ENCODE results near the gene ERP44. TPM values are rescaled to one million over a fixed set of nuclear protein-coding genes. Genes with fewer than 3 reads are reported as not detected.
"Not testable (repeated sequence)": the region's sequence is repeated elsewhere in the genome, so short reads cannot be mapped to it uniquely, and the experiment has no call there.

ERP44 gene
- total and polyA plus RNA-seq, 8 donors = 1.2 to 32.9 (median 12.0) TPM

DNA sequence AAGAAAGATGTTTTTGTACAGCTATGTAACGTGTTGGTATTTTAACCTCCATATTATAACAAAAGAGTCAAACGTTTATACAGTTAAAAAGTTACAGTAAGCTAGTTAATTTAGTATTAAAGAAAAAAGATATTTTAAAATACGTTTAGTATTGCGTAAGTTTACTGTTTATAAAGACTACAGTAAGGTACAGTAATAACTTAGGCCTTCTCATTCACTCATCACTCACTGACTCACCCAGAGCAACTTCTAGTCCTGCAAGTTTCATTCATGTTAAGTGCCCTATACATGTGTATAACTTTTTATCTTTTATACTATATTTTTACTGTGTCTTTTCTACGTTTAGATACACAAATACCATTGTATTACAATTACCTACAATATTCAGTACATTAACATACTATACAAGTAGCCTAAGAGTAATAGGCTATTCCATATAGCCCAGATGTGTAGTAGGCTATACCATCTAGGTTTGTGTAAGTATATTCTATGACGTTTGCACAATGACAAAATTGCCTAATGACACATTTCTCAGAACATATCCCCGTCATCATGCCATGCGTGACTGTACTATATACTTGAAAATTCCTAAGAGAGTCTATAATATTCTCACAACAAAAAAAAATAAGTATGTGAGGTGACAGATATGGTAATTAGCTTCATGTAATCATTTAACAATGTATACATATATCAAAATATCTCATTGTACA, 33.8 kb downstream of the ERP44 start:
- DNase-seq = no peak
- no peaks in the 10 kb centered on the region for H3K27me3 ChIP-seq
- intact Hi-C loops (cut with DNase I; ENCODE audit: low total_unique reads) = no loop called here
- H3K36me3 ChIP-seq = no peaks in the 10 kb centered on the region
- 72 to 80% (median 73%) methylated on average over 8 of the region's 8 CpGs for WGBS, 5 donors
- H3K9me3 ChIP-seq = no peaks in the 10 kb centered on the region
- peaks cover 8 to 47% (median 26%) of the 10 kb centered on the region in 4 donors for H3K4me1 ChIP-seq
- no peak overlapping the region for H3K27ac ChIP-seq
- no peak for TF ChIP-seq EP300 (IDR thresholded peaks at IDR 0.05)
- no peak overlapping the region for H3K4me3 ChIP-seq

DNA sequence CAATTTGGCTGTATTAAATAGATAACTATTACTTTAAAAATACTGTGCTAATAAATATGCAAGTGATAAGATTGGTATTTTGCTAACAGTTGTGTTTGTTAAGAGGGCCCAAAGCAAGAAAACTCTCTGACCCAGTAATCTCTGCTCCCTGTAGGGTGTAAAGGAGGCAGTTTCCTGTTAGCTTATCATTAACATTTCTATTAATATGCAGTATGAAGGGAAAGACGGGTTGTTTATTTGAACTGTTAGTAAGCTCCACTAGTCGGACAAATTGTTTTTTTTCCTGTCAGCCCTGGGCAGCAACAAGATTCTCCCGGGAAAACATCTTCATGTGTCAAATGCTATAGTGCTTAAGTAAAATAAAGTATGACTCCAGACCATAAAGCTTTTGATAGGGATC, 35.6 kb downstream of the ERP44 start:
- peak in 1 of 2 donors; percentile 57 for DNase-seq
- no peaks in the 10 kb centered on the region for H3K27me3 ChIP-seq
- no peaks in the 10 kb centered on the region for H3K9me3 ChIP-seq
- no peak overlapping the region for H3K27ac ChIP-seq
- peak in 1 of 3 donors; percentile 17 for TF ChIP-seq POLR2AphosphoS5 (IDR thresholded peaks at IDR 0.05)
- TF ChIP-seq POLR2A (IDR thresholded peaks at IDR 0.05) = no peak
- peaks cover 0 to 14% (median 11%) of the 10 kb centered on the region in 4 donors for H3K36me3 ChIP-seq
- intact Hi-C loops (cut with DNase I; ENCODE audit: low total_unique reads) = no loop called here
- H3K4me3 ChIP-seq = no peak overlapping the region
- 12 to 29% (median 23%) methylated on average over 3 of the region's 3 CpGs for WGBS, 5 donors
- H3K4me1 ChIP-seq = peaks cover 11 to 50% (median 26%) of the 10 kb centered on the region in 4 donors

DNA sequence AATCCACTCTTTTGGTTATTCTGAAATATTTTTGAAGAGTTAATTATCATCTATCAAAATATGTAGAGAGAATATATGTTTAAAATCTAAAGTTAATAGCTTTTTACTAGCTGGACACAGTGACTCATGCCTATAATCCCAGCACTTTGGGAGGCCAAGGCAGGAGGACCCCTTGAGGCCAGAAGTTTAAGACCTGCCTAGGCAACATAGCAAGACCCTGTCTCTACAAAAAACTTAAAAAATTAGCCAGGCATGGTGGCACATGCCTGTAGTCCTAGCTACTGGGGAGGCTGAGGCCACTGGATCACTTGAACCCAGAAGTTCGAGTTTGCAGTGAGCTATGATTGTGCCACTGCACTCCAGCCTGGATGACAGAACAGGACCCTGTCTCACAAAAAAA, 36.1 kb downstream of the ERP44 start:
- H3K9me3 ChIP-seq; H3K27ac ChIP-seq; H3K27me3 ChIP-seq; DNase-seq; intact Hi-C loops (cut with DNase I; ENCODE audit: low total_unique reads); H3K4me3 ChIP-seq: not testable (repeated sequence)
- Histone ChIP-seq H3K4me1 (peaks cover 11 to 55% (median 26%) of the 10 kb centered on the region in 4 donors), H3K36me3 (peaks cover 0 to 18% (median 16%) of the 10 kb centered on the region in 4 donors)
- WGBS, 5 donors = 51 to 63% (median 56%) methylated on average over 1 of the region's 1 CpG

DNA sequence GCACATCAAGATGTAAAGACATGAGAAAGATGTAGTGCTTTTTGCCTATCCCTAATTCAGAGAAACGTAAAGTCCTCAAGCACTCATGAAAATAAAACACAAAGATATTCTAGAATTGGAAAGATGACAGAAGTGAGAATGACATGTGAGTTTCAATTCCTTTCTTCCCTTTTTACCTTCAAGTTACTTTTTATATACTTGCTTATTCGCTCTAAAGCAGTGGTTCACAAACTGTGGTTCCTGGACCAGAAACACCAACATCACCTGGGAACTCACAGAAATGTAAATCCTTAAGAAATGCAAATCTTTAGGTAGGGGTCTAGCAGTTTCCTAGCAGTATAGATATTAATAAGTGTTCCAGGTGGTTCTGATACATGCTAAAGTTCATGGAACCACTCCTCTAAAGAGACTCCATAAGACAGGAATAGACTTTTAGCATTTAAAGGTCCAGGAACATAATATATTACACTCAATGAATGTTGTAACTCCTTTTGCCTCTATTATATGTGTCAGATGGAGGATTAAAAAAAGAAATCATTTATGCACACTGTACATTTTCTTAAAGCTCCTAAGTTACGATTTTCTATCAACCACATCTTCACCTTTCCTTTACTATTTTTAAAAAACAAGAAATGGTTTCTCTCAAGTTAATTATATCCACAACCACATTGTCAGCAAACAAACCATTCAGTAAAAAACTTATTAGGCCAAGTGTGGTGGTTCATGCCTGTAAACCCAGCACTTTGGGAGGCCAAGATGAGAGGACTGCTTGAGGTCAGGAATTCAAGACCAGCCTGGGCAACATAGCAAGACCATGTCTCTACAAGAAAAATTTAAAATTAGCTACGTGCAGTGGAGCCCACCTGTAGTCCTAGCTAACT, 39.9 kb downstream of the ERP44 start:
- H3K27me3 ChIP-seq = no peaks in the 10 kb centered on the region
- H3K9me3 ChIP-seq = no peaks in the 10 kb centered on the region
- no peak for DNase-seq
- H3K4me3 ChIP-seq = no peak overlapping the region
- intact Hi-C loops (cut with DNase I; ENCODE audit: low total_unique reads) = no loop called here
- peaks cover 0 to 32% (median 24%) of the 10 kb centered on the region in 4 donors for H3K36me3 ChIP-seq
- no peak for TF ChIP-seq POLR2AphosphoS5 (IDR thresholded peaks at IDR 0.05)
- TF ChIP-seq, protein P1, sequence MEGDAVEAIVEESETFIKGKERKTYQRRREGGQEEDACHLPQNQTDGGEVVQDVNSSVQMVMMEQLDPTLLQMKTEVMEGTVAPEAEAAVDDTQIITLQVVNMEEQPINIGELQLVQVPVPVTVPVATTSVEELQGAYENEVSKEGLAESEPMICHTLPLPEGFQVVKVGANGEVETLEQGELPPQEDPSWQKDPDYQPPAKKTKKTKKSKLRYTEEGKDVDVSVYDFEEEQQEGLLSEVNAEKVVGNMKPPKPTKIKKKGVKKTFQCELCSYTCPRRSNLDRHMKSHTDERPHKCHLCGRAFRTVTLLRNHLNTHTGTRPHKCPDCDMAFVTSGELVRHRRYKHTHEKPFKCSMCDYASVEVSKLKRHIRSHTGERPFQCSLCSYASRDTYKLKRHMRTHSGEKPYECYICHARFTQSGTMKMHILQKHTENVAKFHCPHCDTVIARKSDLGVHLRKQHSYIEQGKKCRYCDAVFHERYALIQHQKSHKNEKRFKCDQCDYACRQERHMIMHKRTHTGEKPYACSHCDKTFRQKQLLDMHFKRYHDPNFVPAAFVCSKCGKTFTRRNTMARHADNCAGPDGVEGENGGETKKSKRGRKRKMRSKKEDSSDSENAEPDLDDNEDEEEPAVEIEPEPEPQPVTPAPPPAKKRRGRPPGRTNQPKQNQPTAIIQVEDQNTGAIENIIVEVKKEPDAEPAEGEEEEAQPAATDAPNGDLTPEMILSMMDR (IDR thresholded peaks at IDR 0.05) = no peak
- no peak for TF ChIP-seq EP300 (IDR thresholded peaks at IDR 0.05)
- TF ChIP-seq POLR2A (IDR thresholded peaks at IDR 0.05) = no peak
- H3K4me1 ChIP-seq = peaks cover 3 to 43% (median 15%) of the 10 kb centered on the region in 4 donors
- 89 to 96% (median 93%) methylated on average over 4 of the region's 4 CpGs for WGBS, 5 donors
- H3K27ac ChIP-seq = no peak overlapping the region

DNA sequence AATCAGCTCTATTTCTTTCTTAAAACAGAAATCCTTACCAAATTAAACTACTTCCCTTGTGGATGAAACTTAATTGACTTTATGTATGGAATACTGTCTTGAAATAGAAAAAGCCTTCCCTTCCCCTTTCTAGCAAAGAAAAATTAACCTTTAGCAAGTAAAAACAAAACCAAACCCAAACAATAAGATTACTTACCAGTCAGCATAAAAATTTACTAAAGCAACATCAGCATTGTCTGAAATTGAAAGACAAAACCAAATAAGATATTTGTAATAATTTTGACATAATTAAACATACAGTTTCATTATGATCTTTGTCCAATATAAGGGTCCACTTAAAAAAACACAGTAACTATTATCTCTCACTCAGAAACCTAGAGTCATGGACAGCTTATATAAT, 41.2 kb downstream of the ERP44 start:
- no peaks in the 10 kb centered on the region for H3K9me3 ChIP-seq
- no peak overlapping the region for H3K27ac ChIP-seq
- peaks cover 1 to 30% (median 4%) of the 10 kb centered on the region in 4 donors for H3K4me1 ChIP-seq
- no peak overlapping the region for H3K4me3 ChIP-seq
- H3K36me3 ChIP-seq = peaks cover 0 to 32% (median 24%) of the 10 kb centered on the region in 4 donors
- no peaks in the 10 kb centered on the region for H3K27me3 ChIP-seq
- no peak for TF ChIP-seq POLR2A (IDR thresholded peaks at IDR 0.05)
- TF ChIP-seq, protein P1 (IDR thresholded peaks at IDR 0.05) = no peak
- intact Hi-C loops (cut with DNase I; ENCODE audit: low total_unique reads) = no loop called here
- no peak for DNase-seq
